ENCODE results near the gene PLEKHF1.
A peak's percentile ranks its signal among the peaks of the same experiment; 100 is the strongest.
"Not testable (repeated sequence)": the region's sequence is repeated elsewhere in the genome, so short reads cannot be mapped to it uniquely, and the experiment has no call there.

PLEKHF1 gene

GRCh38 chr19:29664753-29665214 is 477 bp upstream of the PLEKHF1 start:
- DNase-seq (ENCODE audit: low read depth, low spot score), result no peak

GRCh38 chr19:29665826-29666577 is 741 bp downstream of the PLEKHF1 start:
- peak; percentile 76 for DNase-seq (ENCODE audit: low read depth, low spot score)

GRCh38 chr19:29666578-29667386 is 1.5 kb downstream of the PLEKHF1 start:
- peak; percentile 87 for DNase-seq (ENCODE audit: low read depth, low spot score)

- DNase-seq (ENCODE audit: low read depth, low spot score), result no peak
These were observed 2.1 kb downstream of the PLEKHF1 start for GRCh38 chr19:29667387-29667783.

GRCh38 chr19:29667901-29668341 is 2.7 kb downstream of the PLEKHF1 start:
- DNase-seq (ENCODE audit: low read depth, low spot score), result no peak

- DNase-seq (ENCODE audit: low read depth, low spot score), result no peak
These were observed 3.7 kb downstream of the PLEKHF1 start for GRCh38 chr19:29668746-29669609.

- DNase-seq (ENCODE audit: low read depth, low spot score), result no peak
These were observed 5.0 kb downstream of the PLEKHF1 start for GRCh38 chr19:29670255-29670654.

GRCh38 chr19:29671026-29671392 is 5.7 kb downstream of the PLEKHF1 start:
- not testable (repeated sequence) for DNase-seq (ENCODE audit: low read depth, low spot score)

GRCh38 chr19:29671393-29672160 is 6.3 kb downstream of the PLEKHF1 start:
- peak; percentile 39 for DNase-seq (ENCODE audit: low read depth, low spot score)

- no peak for DNase-seq (ENCODE audit: low read depth, low spot score)
These were observed 7.2 kb downstream of the PLEKHF1 start for GRCh38 chr19:29672319-29672932.

- DNase-seq (ENCODE audit: low read depth, low spot score), result no peak
These were observed 7.7 kb downstream of the PLEKHF1 start for GRCh38 chr19:29672933-29673336.

GRCh38 chr19:29673451-29674371 is 8.4 kb downstream of the PLEKHF1 start:
- no peak for DNase-seq (ENCODE audit: low read depth, low spot score)

GRCh38 chr19:29674374-29675119 is 9.3 kb downstream of the PLEKHF1 start:
- no peak for DNase-seq (ENCODE audit: low read depth, low spot score)

GRCh38 chr19:29675120-29675649 is 9.9 kb downstream of the PLEKHF1 start:
- no peak for DNase-seq (ENCODE audit: low read depth, low spot score)

GRCh38 chr19:29675650-29676186 is 10.5 kb downstream of the PLEKHF1 start:
- no peak for DNase-seq (ENCODE audit: low read depth, low spot score)

GRCh38 chr19:29676586-29676985 is 11.3 kb downstream of the PLEKHF1 start:
- DNase-seq (ENCODE audit: low read depth, low spot score), result no peak

GRCh38 chr19:29677001-29677817 is 11.9 kb downstream of the PLEKHF1 start:
- no peak for DNase-seq (ENCODE audit: low read depth, low spot score)
